Superior temporal gyrus (tissue), 1 donor: ENCODE results near the gene TOX2.
A peak's percentile ranks its signal among the peaks of the same experiment; 100 is the strongest.

ENCODE experiments used
- DNase-seq: peaks from one replicate; pipeline ENCODE4 v3.0.0-alpha.2; 2016; ENCODE audit errors: extremely low spot score

The TOX2 gene

DNA sequence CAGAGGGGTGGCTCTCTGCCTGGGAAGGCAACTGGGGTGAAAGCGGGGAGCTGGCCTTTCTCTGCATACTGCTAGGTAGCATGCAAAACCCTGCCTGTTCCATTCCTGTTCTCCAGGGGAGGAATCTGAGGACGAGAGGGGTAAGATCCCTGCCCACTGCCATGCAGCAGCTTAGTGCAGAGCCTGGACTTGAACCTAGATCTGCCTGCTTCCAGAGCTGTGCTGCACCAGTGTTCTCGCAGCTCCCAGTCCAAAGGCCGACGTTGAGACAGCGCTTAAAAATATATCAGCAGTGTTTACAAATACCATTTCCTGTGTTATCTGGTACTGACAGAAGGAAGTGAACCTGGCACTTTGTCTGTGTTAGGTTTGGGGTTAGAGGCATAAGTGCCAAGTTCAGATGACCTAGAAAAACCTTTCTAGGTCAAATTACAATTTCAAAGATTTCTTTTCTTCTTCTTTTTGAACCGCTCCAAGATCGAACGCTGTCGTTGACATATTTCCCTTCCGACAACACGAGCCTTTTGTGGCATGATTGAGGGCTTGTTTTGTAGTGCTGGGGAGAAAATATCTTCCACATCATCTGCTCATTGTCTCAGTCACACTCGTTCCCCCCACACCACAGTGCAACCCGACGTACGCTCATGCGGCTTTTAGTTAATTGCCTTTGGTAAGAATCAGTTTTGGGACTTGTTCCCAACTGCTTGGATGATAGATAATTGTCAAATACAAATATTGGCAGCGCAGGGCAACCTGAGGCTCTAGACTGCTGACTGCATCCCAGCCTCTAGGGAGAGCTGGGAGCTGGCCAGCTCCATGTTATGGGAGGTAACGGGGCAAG, 44.6 kb downstream of the TOX2 start:
- DNase-seq = no peak

DNA sequence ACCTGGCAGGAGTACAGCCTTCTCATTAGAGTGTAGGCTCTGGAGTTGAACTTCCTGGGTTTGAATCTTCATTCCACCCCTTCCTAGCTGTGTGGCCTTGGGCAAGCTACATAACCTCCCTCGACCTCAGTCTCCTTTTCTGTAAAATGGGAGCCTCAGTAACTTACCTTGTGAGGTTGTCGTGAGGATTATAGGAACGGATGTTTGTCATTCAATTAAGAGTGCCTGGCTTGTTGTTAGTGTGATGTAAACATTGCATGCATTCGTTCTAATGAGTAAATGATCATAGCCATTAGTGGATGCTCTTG, 45.2 kb downstream of the TOX2 start:
- no peak for DNase-seq

- DNase-seq = no peak
Observed at GRCh38 chr20:43960231-43960630, 45.6 kb downstream of the TOX2 start.

DNA sequence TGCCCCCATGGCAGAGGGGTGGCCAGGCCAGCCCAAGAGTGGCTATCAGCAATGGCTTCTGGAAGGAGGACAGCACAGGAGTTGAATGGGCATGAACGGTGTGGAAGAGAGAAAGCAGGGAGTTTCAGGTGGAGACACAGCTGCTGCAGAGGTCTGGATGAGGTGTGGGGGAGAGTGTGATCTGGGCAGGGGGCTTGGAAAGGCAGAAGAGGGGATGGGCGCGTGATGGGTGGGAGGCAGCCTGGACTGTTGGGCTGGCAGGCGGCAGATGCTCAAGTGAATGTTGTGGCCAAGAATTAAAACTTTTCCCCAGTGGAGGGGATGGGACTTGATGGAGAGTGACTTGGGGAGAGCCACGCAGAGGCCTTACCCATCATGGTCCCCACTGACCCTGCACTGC, 46.5 kb downstream of the TOX2 start:
- no peak for DNase-seq

DNA sequence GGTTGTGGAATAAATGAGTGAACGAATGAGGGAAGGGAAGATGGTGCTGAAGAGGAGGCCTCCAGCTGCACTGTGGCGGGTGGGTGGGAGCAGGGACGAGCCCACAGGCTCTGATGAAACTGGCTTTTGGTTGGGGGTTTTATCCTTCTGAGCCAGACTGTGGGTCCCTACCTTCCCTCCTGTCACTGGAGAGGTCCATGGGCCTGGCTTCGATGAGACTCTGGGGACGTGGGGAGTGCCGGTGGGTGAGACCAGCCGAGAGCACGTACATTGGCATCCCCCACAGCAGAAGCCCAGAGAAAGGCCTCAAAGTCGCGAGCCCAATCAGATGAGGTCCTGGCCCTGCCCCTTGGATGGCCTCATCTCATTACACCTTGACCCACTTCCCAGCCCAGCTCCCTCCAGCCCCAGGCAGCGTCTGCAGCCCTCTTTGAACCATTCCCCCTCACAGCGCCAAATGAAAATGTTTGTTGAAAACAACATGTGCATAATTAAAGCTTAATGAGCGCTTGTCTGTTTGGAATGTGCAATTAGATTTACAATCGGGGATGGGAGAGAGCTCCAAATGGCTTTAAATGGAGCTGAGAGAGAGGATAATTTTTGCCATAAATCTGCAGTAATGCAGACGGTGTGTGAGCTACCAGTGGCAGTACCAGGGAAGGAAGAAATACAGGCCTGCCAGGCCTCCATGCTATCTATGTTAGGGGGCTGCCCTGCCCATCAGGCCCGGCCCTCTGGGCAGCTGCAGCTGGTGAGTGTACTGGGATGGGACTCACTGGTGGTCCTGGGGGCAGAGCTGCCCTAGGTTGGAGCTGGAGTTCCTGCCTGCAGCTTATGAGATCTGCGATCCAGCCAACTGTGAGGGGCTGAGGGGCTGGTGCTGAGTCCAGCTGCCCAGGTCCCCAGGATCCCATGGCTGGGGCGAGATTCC, 47.2 kb downstream of the TOX2 start:
- DNase-seq = peak; percentile 14

GRCh38 chr20:43962530-43962929, 47.9 kb downstream of the TOX2 start:
- no peak for DNase-seq

DNA sequence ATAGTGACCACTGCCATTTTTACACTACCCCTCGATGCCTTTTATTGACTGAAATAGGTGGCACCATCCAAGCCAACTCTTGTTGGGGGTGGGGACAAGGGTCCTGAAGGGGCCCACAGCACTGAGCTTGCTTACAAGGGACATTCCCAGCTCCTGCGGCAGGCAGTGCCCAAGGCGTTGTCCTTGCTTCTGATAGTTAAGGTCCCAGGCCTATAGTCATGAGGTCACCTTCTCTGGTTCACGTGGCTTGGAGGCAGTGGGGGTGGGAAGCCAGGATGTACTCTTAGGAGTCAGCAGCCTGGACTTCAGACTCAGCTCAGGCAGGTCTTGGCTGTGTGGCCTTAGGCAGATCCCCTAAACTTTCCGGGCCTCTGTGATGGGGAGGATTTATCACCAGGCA, 48.6 kb downstream of the TOX2 start:
- DNase-seq = no peak

DNA sequence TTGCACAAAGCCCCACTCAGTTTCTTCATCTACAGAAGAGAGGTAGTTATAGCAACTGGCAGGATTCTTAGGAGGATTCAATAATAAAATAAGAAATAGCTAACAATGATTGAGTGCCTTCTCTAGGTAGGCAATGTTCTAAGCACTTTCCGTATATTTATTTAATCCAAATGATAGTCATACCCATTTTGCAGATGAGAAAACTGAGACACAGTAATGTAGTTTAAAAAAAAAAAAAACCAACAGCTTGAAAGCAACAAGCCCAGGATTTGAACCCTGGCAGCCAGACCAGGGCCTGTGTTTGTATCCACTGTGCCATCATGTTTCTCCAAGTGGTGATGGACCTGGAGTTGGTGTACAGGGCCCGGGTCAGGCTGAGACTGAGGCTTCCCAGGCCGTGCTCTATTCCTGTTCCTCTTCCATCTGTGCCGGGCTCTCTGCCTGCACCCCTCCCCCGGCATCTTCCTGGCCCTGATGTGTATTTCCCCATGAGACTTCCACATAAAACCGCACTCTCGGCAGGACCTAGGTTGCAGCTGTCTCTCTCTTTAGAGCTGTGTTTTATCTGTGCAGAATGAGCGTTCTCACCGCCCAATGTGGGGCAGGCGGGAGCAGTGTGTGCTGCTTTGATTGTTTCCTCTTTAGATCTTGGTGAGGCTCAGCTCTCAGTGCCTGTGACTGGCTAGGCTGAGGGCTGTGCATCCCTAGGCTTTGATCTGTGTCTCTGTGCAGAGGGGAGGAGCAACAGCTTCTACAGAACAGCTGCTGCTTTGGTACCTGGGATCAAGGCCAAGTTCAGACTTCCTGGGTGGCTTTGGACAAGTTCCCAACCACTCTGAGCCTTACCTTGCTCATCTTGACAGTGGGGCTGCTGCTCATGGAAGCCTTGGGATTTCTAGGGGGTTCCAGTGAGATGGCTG, 49.5 kb downstream of the TOX2 start:
- DNase-seq = no peak

DNA sequence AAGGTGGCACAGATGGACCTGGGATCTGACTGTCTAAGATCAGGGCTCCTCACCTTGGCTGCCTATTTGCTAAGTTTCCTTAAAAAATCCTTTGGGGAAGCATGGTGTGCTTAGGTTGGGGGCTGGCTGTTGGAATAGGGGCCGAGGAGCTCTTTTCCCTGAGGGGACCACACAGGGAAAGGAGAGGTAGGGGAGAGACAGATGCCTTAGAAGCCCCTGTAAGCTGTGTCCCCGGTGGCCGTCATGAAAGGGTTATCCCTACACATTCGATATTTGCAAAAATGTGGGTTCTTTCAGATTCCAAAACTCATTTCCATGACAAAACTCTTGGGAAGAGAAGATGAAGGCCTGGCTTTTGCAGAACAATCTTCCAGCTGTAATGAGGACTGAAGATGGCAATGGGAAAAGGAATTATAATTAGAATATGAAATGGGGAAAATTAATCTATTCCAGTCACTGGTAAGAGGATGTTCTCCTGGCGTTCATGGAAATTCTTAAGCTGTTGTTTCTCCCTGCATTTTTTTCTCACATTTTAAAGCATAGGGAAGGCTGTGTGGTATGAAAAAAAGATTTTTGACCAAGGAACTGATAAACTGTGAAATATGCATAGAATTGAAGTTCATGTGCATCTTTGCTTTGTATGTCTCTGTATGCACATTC, 53.8 kb downstream of the TOX2 start:
- no peak for DNase-seq

DNA sequence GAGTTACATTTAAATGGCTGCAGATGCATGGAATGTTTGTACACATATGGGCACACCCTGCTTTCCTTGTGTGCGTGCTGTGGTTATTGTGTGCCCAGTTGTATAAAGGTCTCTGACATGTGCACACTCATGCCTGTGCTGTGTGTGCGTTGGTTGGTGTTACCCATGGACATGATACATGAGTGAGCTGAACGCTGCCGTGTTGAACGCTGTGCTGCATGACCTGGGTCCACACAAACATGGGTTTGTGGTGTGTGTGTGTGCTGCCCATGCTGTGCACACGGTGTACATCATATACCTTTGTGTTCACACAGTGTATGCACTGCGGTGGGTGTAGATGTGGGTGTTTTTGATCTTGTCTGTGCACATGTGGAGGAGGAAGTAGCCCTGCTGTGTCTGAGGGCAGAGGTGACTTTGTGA, 54.4 kb downstream of the TOX2 start:
- DNase-seq = no peak

DNA sequence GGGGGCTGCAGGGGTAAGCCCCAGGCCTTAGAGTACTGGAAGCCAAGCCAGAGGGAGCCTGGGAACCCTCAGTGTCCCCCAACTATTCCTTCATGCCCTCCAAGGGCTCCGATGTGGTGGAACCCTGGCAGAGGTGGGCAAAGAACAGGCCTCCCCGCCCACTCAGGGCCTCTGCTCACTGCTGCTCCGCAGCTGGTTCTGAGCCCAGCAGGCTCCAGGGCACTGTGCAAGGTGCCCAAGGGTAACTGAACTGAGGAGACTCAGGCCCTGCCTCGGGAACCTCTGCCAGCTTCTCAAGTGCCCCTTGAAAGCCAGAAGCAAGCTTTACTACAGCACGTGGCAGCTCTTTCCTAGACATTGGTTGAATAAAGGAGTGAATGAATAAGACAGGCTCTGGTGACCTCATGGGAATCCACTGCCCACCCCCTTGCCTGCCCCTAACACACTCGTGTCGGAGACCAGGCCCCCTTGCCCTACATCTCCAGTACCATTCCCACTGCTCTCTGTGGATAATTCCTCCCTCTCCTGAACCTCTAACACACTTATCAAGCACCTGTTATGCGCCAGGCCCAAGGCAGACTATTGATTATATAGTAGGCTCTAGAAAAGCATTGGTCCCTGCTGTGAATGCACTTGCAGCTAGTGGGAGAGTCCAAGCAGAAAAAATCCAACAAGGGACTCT, 55.0 kb downstream of the TOX2 start:
- no peak for DNase-seq

DNA sequence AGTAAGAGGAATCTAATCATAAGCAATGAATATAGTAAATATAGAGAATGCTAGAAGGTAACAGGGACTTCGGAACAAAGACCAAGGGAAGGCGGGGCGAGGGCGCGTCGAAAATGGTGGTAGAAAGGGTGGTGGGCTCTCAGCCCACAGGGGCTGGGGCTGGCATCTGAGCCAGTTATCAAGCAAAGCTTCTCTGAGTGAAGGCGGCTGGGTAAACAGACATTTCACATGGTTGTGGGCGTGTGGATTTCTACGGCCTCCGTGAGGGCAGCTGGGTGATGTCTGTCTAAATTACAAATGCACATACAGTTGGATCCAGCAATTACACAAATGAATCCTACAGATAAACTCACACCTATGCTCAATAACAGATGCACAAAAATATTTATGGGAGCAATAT, 56.6 kb downstream of the TOX2 start:
- DNase-seq = no peak

DNA sequence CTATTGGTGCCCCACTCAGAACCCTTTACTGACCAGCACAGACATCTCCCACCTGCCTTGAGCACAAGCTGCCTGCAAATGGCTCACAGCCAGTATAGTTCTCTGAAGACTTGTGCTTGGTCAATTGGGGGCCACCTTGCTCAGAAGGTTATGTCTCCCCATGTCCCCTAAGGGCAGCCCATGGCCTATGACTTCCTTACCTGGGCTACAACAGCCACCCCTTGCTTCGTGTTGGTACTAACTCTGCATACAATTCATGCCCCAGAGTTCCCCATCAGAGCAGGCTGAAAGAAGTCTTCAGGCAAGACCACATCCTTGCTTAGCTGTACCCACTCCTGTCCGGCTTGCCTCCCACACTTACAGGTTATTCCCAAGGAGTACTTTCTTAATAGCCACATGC, 57.4 kb downstream of the TOX2 start:
- no peak for DNase-seq

DNA sequence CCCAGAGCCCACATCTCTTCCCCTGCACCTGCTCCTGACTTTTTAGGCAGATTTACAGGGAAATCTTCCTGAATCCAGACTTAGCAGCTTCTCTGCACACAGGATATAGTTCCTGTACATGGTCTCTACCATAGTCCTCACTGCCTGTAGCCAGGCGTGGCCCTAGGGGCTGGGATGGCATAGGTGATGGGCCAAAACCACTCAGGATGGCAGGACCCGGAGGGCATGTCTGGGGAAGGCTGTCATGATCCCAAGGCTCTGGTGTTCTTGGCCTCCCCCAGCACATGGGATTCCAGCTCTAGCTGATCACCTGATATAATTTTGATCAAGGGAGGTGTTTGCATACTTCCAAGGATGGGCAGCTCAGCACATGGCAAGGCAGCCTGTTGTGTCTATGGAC, 58.0 kb downstream of the TOX2 start:
- no peak for DNase-seq

GRCh38 chr20:43973231-43973630, 58.6 kb downstream of the TOX2 start:
- DNase-seq = no peak

DNA sequence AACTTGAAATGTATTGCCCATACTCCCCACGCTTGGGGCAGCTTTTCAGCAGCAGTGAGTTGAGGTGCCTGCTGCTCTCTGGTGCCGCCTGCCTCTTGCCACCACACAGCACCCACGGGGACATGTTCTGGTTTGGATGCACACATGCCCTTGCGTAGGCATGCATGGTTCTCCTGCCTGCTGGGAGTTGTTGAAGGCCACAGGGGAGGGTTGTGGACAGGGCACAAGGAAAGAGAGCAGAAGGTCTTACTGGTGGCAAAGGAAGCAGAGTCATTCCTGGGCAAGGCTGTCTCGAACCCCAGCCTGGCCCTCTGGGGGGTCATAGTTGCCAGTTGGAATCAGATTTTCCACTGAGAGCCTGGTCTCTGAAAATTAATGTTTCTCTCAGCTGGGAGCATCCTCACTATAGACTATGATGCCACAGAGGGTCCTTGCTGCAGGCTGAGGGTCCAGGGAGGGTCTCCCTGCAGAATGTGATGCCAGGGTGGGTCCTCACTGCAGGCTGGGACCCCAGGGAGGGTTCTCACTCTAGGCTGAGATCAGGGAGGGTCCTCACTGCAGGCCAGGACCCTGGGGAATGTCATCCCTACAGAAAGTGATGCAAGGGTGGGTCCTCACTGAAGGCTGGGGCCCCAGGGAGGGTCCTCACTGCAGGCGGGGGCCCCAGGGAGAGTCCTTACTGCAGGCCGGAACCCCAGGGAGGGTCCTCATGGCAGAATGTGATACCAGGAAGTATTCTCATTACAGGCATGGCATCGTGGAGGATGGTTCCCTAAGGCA, 59.2 kb downstream of the TOX2 start:
- no peak for DNase-seq

DNA sequence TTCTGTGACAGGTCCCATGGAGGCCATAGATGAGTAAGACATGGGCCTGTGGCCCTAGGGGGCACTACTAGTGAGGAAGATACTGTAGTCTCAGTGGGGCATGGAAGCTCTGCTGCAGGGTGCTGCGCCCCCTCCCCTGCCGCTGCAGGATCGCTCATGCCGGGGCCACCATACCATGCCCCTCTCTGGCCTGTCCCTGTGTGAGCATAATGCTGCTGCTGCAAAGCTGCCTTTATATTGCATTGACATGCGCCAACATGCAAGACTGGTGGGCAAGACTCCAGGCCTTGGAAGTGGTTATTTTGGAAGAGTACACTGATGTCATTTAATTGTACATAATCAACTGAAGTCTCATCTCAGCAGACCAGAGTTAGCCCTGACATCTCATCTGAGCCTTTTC, 60.0 kb downstream of the TOX2 start:
- no peak for DNase-seq

DNA sequence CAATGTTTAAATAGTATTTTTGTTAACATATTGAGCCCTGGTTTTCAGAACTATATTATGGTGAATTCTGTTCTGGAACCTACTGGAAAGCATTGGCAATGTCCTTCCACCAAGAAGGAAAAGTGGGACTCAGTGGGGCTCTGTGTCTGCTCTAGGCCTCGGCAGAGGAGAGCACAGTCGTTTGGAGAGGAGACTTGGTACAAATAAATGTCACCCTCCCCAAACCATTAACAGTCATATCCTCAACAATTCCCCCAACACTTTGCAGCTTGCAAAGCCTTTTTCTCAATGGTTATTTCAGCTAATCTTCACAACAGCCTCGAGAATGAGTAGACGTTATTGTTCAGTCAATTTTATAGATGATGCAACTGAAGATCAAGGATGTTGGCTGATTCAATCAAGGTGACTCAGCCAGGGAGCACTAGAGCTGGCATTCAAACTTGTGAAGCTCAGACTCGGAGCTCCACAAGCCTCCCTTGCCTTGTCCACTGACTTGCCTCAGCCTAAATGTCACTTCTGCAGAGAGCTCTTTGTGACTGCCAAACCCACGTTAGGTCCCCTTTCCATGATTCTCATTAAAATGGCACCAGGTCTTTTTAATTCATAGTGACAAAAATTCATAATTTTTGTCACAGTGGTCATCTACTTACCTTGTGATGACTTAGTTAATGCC, 60.6 kb downstream of the TOX2 start:
- DNase-seq = no peak

DNA sequence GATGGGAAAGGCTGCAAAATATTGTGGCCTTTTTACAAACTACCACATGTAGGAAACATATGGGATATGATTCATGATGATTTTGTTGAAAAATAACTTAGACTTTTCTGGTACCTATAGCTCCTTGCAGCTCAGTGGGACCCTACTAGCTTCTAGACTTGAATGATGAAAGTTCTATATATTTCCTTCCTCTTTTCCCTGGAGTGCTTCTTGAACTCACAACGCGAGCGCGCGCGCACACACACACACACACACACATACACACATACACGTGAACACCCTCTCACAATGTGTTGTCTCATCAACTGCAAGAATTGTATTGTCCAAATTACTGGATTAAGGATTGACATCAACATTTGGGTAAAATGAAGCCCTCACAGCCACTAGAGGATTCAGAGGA, 61.9 kb downstream of the TOX2 start:
- no peak for DNase-seq

DNA sequence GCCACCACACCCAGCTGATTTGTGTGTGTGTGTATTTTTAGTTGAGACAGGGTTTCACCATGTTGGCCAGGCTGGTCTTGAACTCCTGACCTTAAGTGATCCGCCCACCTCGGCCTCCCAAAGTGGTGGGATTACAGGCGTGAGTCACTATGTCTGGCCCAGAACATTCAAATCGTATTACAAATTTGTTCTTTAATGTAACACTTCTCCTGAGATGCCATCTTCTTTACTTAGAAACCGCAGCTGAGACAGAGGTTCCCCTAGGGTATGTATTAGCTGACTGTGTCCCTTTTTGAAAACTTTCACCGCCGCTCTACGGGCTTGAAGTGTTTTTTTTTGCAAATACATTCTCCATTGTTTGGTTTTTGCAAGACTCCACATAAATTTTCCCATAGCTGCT, 62.6 kb downstream of the TOX2 start:
- DNase-seq = no peak
